T-cell (primary cell): ENCODE results near the gene FOXP1. TPM values are rescaled to one million over a fixed set of nuclear protein-coding genes. Genes with fewer than 3 reads are reported as not detected.
A peak's percentile ranks its signal among the peaks of the same experiment; 100 is the strongest.

Experiments used
- ATAC-seq, 4 experiments: fragments of 200-7000 bp in 3 of 4; fragments of 150-1000 bp in 1 of 4; cut with Tn5 transposase; replicated peaks in 1 of 4; 1 replicate in 3 of 4; 2 replicates in 1 of 4; pipeline ENCODE4 v1.10.0; 2021; ENCODE audit warnings: moderate library complexity in 3 of 4, mild to moderate bottlenecking in 2 of 4, moderate number of reproducible peaks in 1 of 4
- CTCF ChIA-PET, 2 donors: fragments of 300-600 bp; sonication (Branson Sonifier 250); formaldehyde crosslinking; loops; one replicate each; lab custom pipeline; 2022; ENCODE audit warnings: antibody characterized with exemption in 2 of 2; lab: Charles Lee
- POLR2A ChIA-PET, 2 donors: fragments of 300-600 bp; sonication (Branson Sonifier 250); formaldehyde crosslinking; loops; one replicate each; lab custom pipeline; 2022; ENCODE audit warnings: antibody characterized with exemption in 2 of 2; lab: Charles Lee
- DNase-seq, 35 experiments: peaks; one replicate each; pipeline versions ENCODE4 v3.0.0 to v3.0.0-alpha.2; 2013 to 2023
- H3K27ac ChIP-seq: one replicate; pipeline ENCODE4 v1.5.1; 2013; ENCODE audit warnings: low read length
- H3K27me3 ChIP-seq, 2 experiments: replicated peaks in 1 of 2; 1 replicate in 1 of 2; 2 replicates in 1 of 2; pipeline versions ENCODE4 v1.6.1 to v1.7.0; 2013; ENCODE audit warnings: low read length in 1 of 2, mixed read lengths in 1 of 2; ENCODE audit not compliant: control insufficient read depth in 2 of 2, insufficient read depth in 2 of 2; ENCODE audit errors: extremely low read depth in 1 of 2
- H3K36me3 ChIP-seq, 2 donors: 1 replicate in 1 of 2; 2 replicates in 1 of 2; pipeline versions ENCODE4 v1.6.1 to v1.7.0; 2013; ENCODE audit warnings: low read length in 1 of 2; ENCODE audit not compliant: control insufficient read depth in 2 of 2, insufficient read depth in 1 of 2; ENCODE audit errors: extremely low read depth in 1 of 2
- H3K4me1 ChIP-seq, 2 experiments: 1 replicate in 1 of 2; 2 replicates in 1 of 2; pipeline versions ENCODE4 v1.6.1 to v1.7.0; 2013; ENCODE audit warnings: low read length in 2 of 2, mixed read lengths in 1 of 2; ENCODE audit not compliant: insufficient read depth in 2 of 2, control insufficient read depth in 1 of 2; ENCODE audit errors: extremely low read depth in 1 of 2
- H3K4me3 ChIP-seq, 2 donors: 1 replicate in 1 of 2; 2 replicates in 1 of 2; pipeline versions ENCODE4 v1.5.1 to v1.7.0; 2013; ENCODE audit warnings: mild to moderate bottlenecking in 2 of 2, low read length in 1 of 2, moderate library complexity in 1 of 2; ENCODE audit not compliant: control insufficient read depth in 1 of 2; ENCODE audit errors: extremely low read depth in 1 of 2
- H3K9me3 ChIP-seq: 2 replicates; pipeline ENCODE4 v1.7.0; 2013
- H3K27ac Mint-ChIP-seq, 2 donors: one replicate each; pipeline ENCODE4 v1.8.0; 2020 to 2021; ENCODE audit warnings: mild to moderate bottlenecking in 2 of 2, mixed read lengths in 2 of 2
- H3K27me3 Mint-ChIP-seq, 2 donors: one replicate each; pipeline ENCODE4 v1.8.0; 2021 to 2022; ENCODE audit warnings: mixed read lengths in 2 of 2
- H3K36me3 Mint-ChIP-seq: one replicate; pipeline ENCODE4 v1.8.0; 2021; ENCODE audit warnings: mixed read lengths
- H3K4me1 Mint-ChIP-seq, 3 donors: one replicate each; pipeline ENCODE4 v1.8.0; 2020 to 2022; ENCODE audit warnings: mixed read lengths in 3 of 3, mild to moderate bottlenecking in 1 of 3
- H3K4me3 Mint-ChIP-seq, 3 donors: one replicate each; pipeline ENCODE4 v1.8.0; 2020 to 2022; ENCODE audit warnings: mild to moderate bottlenecking in 3 of 3, mixed read lengths in 3 of 3, moderate library complexity in 3 of 3
- H3K9me3 Mint-ChIP-seq, 3 donors: one replicate each; pipeline ENCODE4 v1.8.0; 2020 to 2022; ENCODE audit warnings: mixed read lengths in 3 of 3
- WGBS: methylation state at CpG from one replicate; pipeline ENCODE4 v1.1.5; 2013; ENCODE audit warnings: missing lambda C conversion rate; ENCODE audit not compliant: insufficient coverage; 5-methylcytosine and 5-hydroxymethylcytosine counted together
- total RNA-seq, 35 experiments: library from RNA in 6 of 35; stranded (reverse) in 6 of 35; fragments of 120-200 nt in 1 of 35; gene quantifications; one replicate each; pipeline versions ENCODE4 v1.2.1 to v1.2.4 and lab custom pipeline; 2013 to 2026

Gene FOXP1
- total RNA-seq, 5 donors from 2014 or later (not counting 1 experiment from before 2014, with no cell fraction given): 258 to 586 (median 290) TPM

DNA sequence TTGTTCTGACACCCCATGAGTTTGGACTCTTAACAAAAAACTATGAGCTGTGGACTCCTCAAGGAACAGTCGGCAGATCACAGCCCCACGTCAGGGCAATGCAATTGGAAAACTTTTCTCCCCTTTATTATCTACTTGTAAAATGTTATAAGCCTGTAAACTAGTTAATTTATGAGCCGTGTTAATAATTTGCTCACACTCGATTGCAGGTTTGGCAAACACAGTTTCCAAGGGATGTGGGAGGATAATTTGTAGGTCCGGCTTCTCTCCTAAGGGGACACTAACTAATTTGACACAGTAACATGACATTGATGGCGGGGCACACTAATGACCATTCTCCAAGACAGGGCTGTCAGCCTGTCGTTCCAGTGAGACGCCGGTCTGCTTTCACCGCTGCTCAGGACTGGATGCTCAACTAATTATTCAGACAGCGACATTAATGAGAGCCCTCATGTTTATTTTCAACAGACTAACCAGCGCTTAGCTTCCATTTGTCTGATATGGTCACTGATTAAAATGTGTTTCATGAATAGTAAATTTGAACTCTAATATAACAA, 222.1 kb downstream of the FOXP1 start:
- no peaks in the 10 kb centered on the region for H3K27me3 Mint-ChIP-seq
- peaks cover 0 to 6% of the 10 kb centered on the region in 2 donors for H3K36me3 ChIP-seq
- ChIA-PET POLR2A (no interaction called here), CTCF (interaction anchor here in 1 of 2 donors (1.1 kb wide), 1 partner anchor 150 kb away, joined by 3 read pairs; no protein-coding TSS in a partner anchor)
- peak overlapping the region; percentile 28 for H3K27ac ChIP-seq
- DNase-seq (no peak), ATAC-seq (no peak)
- peaks cover 72 to 86% (median 81%) of the 10 kb centered on the region in 3 donors for H3K4me1 Mint-ChIP-seq
- no peak overlapping the region for H3K4me3 ChIP-seq
- H3K4me3 Mint-ChIP-seq: no peak overlapping the region
- peak overlapping the region; percentile 84 to 86 for H3K27ac Mint-ChIP-seq
- H3K4me1 ChIP-seq: peaks cover 20 to 24% of the 10 kb centered on the region in 2 experiments
- no peaks in the 10 kb centered on the region for H3K9me3 Mint-ChIP-seq
- no peaks in the 10 kb centered on the region for H3K9me3 ChIP-seq
- no peaks in the 10 kb centered on the region for H3K27me3 ChIP-seq
- H3K36me3 Mint-ChIP-seq: peaks cover 26% of the 10 kb centered on the region
- 98% methylated on average over 5 of the region's 12 CpGs for WGBS

DNA sequence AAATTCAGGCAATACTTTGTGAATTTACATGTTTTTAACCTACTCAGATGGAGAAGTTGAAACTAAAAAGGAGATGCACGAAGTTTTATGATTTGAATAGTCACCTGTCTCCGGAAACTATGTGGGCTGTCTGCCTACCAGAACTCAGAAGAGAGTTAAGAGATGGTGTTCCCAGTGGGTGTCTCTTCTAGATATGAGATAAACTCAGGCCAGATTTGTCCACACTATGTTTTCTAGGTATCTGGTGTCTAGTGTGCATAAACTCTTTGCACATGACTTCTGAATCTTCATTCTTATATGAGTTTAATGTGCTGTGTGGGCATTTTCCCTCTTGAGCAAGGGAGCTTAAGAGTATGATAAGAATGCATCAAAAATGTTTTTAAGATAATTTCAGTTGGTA, 222.8 kb downstream of the FOXP1 start:
- peak overlapping the region; percentile 46 to 67 (median 61) for H3K4me3 Mint-ChIP-seq
- ATAC-seq: peak; percentile 58 to 78 (median 74)
- H3K9me3 Mint-ChIP-seq: no peaks in the 10 kb centered on the region
- Histone ChIP-seq H3K9me3 (no peaks in the 10 kb centered on the region), H3K4me1 (peaks cover 24 to 27% of the 10 kb centered on the region in 2 experiments), H3K36me3 (peaks cover 0 to 6% of the 10 kb centered on the region in 2 donors), H3K4me3 (no peak overlapping the region), H3K27me3 (no peaks in the 10 kb centered on the region), H3K27ac (peak overlapping the region; percentile 28)
- 35% methylated on average over 2 of the region's 2 CpGs for WGBS
- H3K27ac Mint-ChIP-seq: peak overlapping the region; percentile 84 to 86
- DNase-seq: peak in 4 of 35 experiments; percentile 4 to 34 (median 16)
- POLR2A ChIA-PET: interaction anchor here in 1 of 2 donors (0.5 to 1.2 kb wide), 2 partner anchors 26 to 134 kb away, joined by 3 to 9 read pairs; no protein-coding TSS in a partner anchor
- peaks cover 24% of the 10 kb centered on the region for H3K36me3 Mint-ChIP-seq
- CTCF ChIA-PET: interaction anchor here (0.6 to 1.1 kb wide), 3 partner anchors 9 to 857 kb away, joined by 3 read pairs; no protein-coding TSS in a partner anchor
- H3K4me1 Mint-ChIP-seq: peaks cover 72 to 87% (median 81%) of the 10 kb centered on the region in 3 donors
- no peaks in the 10 kb centered on the region for H3K27me3 Mint-ChIP-seq

- no peak for DNase-seq
- H3K4me3 Mint-ChIP-seq: peak overlapping the region; percentile 46 to 67 (median 61)
- Histone ChIP-seq H3K9me3 (no peaks in the 10 kb centered on the region), H3K27me3 (no peaks in the 10 kb centered on the region), H3K36me3 (peaks cover 0 to 6% of the 10 kb centered on the region in 2 donors), H3K4me3 (no peak overlapping the region), H3K27ac (peak overlapping the region; percentile 28), H3K4me1 (peaks cover 24 to 28% of the 10 kb centered on the region in 2 experiments)
- no peaks in the 10 kb centered on the region for H3K27me3 Mint-ChIP-seq
- ChIA-PET CTCF (interaction anchor here (0.6 to 1.1 kb wide), 3 partner anchors 9 to 856 kb away, joined by 3 read pairs; no protein-coding TSS in a partner anchor), POLR2A (interaction anchor here in 1 of 2 donors (1.2 kb wide), 1 partner anchor 134 kb away, joined by 3 read pairs; no protein-coding TSS in a partner anchor)
- peaks cover 73 to 87% (median 81%) of the 10 kb centered on the region in 3 donors for H3K4me1 Mint-ChIP-seq
- no peaks in the 10 kb centered on the region for H3K9me3 Mint-ChIP-seq
- WGBS: 60% methylated on average over 1 of the region's 4 CpGs
- peaks cover 30% of the 10 kb centered on the region for H3K36me3 Mint-ChIP-seq
- H3K27ac Mint-ChIP-seq: peak overlapping the region; percentile 84 to 86
- ATAC-seq: peak in 3 of 4 experiments; percentile 35 to 43 (median 40)
Measured at GRCh38 chr3:71360180-71360579, 223.3 kb downstream of the FOXP1 start.

- no peak overlapping the region for H3K4me3 ChIP-seq
Measured at GRCh38 chr3:71358243-71358642, 225.3 kb downstream of the FOXP1 start.

GRCh38 chr3:71356265-71356664, 227.3 kb downstream of the FOXP1 start:
- Mint-ChIP-seq H3K9me3 (no peaks in the 10 kb centered on the region), H3K4me1 (peaks cover 78 to 83% (median 79%) of the 10 kb centered on the region in 3 donors), H3K27me3 (no peaks in the 10 kb centered on the region), H3K4me3 (no peak overlapping the region), H3K27ac (peak overlapping the region; percentile 64 to 77), H3K36me3 (peaks cover 41% of the 10 kb centered on the region)
- ATAC-seq (peak in 1 of 4 experiments; percentile 29), DNase-seq (no peak)
- Histone ChIP-seq H3K36me3 (peaks cover 0 to 11% of the 10 kb centered on the region in 2 donors), H3K4me1 (peaks cover 12 to 20% of the 10 kb centered on the region in 2 experiments), H3K4me3 (no peak overlapping the region), H3K27me3 (no peaks in the 10 kb centered on the region), H3K9me3 (no peaks in the 10 kb centered on the region), H3K27ac (no peak overlapping the region)
- POLR2A ChIA-PET: interaction anchor here in 1 of 2 donors (0.5 kb wide), 1 partner anchor 1685 kb away, joined by 4 read pairs; no protein-coding TSS in a partner anchor
- WGBS: 57% methylated on average over 4 of the region's 6 CpGs
- CTCF ChIA-PET: interaction anchor here (0.6 to 0.7 kb wide), 2 partner anchors 21 to 100 kb away, joined by 3 to 6 read pairs; no protein-coding TSS in a partner anchor

More at GRCh38 chr3:71358243-71358642, 225.3 kb downstream of the FOXP1 start:
- Mint-ChIP-seq H3K27ac (peak overlapping the region in 1 of 2 donors; percentile 12), H3K4me1 (peaks cover 78 to 87% (median 80%) of the 10 kb centered on the region in 3 donors), H3K4me3 (no peak overlapping the region), H3K27me3 (no peaks in the 10 kb centered on the region), H3K36me3 (peaks cover 36% of the 10 kb centered on the region), H3K9me3 (no peaks in the 10 kb centered on the region)
- peaks cover 0 to 11% of the 10 kb centered on the region in 2 donors for H3K36me3 ChIP-seq
- H3K4me1 ChIP-seq: peaks cover 12 to 28% of the 10 kb centered on the region in 2 experiments
- WGBS: 20% methylated on average over 1 of the region's 8 CpGs
- POLR2A ChIA-PET: no interaction called here
- no peaks in the 10 kb centered on the region for H3K9me3 ChIP-seq
- ATAC-seq (no peak), DNase-seq (no peak)
- no peaks in the 10 kb centered on the region for H3K27me3 ChIP-seq
- CTCF ChIA-PET: interaction anchor here in 1 of 2 donors (0.6 kb wide), 1 partner anchor 218 kb away, joined by 3 read pairs; no protein-coding TSS in a partner anchor
- H3K27ac ChIP-seq: no peak overlapping the region

- Histone ChIP-seq H3K36me3 (peaks cover 0 to 11% of the 10 kb centered on the region in 2 donors), H3K27ac (no peak overlapping the region), H3K4me3 (no peak overlapping the region), H3K9me3 (no peaks in the 10 kb centered on the region), H3K27me3 (no peaks in the 10 kb centered on the region), H3K4me1 (peaks cover 8 to 18% of the 10 kb centered on the region in 2 experiments)
- Mint-ChIP-seq H3K36me3 (peaks cover 45% of the 10 kb centered on the region), H3K27me3 (no peaks in the 10 kb centered on the region), H3K4me3 (no peak overlapping the region), H3K27ac (peak overlapping the region; percentile 64 to 77), H3K4me1 (peaks cover 78 to 83% (median 79%) of the 10 kb centered on the region in 3 donors), H3K9me3 (no peaks in the 10 kb centered on the region)
- CTCF ChIA-PET: interaction anchor here (0.6 to 0.7 kb wide), 2 partner anchors 22 to 100 kb away, joined by 3 to 6 read pairs; no protein-coding TSS in a partner anchor
- DNase-seq: no peak
- POLR2A ChIA-PET: interaction anchor here in 1 of 2 donors (0.5 kb wide), 1 partner anchor 1686 kb away, joined by 4 read pairs; no protein-coding TSS in a partner anchor
- WGBS: 69% methylated on average over 3 of the region's 7 CpGs
- ATAC-seq: peak in 3 of 4 experiments; percentile 14 to 29 (median 18)
Measured at GRCh38 chr3:71355862-71356261, 227.7 kb downstream of the FOXP1 start.
